GM18951 (cell line): Measurements from ENCODE around the gene YWHAQ.
"Not testable (repeated sequence)": the region's sequence is repeated elsewhere in the genome, so short reads cannot be mapped to it uniquely, and the experiment has no call there.

Source experiments
- POLR2A ChIP-seq: IDR thresholded peaks from 4 replicates; pipeline ENCODE4 v1.6.1; 2011; ENCODE audit warnings: mild to moderate bottlenecking; ENCODE audit not compliant: insufficient read length, insufficient read depth; ENCODE audit errors: extremely low read depth
- in situ Hi-C: fragments of 300-500 bp; cut with MboI; formaldehyde crosslinking; loops from one replicate; pipeline ENCODE4 v1.12.0; 2022; ENCODE audit warnings: low sequenced_read_pairs, mixed read lengths, inconsistent platforms; ENCODE audit not compliant: unreplicated experiment

Gene YWHAQ

GRCh38 chr2:9599430-9599829 is 31.4 kb downstream of the YWHAQ start:
- TF ChIP-seq POLR2A, result no peak
- in situ Hi-C loops, result no loop called here

- in situ Hi-C loops, result no loop called here
- no peak for TF ChIP-seq POLR2A
These were observed 34.0 kb downstream of the YWHAQ start for GRCh38 chr2:9596621-9597311.

- TF ChIP-seq POLR2A, result no peak
- in situ Hi-C loops, result no loop called here
These were observed 35.1 kb downstream of the YWHAQ start for GRCh38 chr2:9595746-9596145.

- in situ Hi-C loops, result not testable (repeated sequence)
These were observed 35.5 kb downstream of the YWHAQ start for GRCh38 chr2:9595256-9595655.

- TF ChIP-seq POLR2A, result no peak
- in situ Hi-C loops, result no loop called here
These were observed 36.3 kb downstream of the YWHAQ start for GRCh38 chr2:9594366-9595054.

GRCh38 chr2:9593925-9594324 is 36.9 kb downstream of the YWHAQ start:
- in situ Hi-C loops, result no loop called here
- TF ChIP-seq POLR2A, result no peak

GRCh38 chr2:9592699-9593098 is 38.1 kb downstream of the YWHAQ start:
- no peak for TF ChIP-seq POLR2A
- in situ Hi-C loops, result no loop called here

GRCh38 chr2:9590641-9591040 is 40.2 kb downstream of the YWHAQ start:
- in situ Hi-C loops, result no loop called here
- no peak for TF ChIP-seq POLR2A

- in situ Hi-C loops, result no loop called here
- TF ChIP-seq POLR2A, result no peak
These were observed 44.3 kb downstream of the YWHAQ start for GRCh38 chr2:9586465-9586864.

GRCh38 chr2:9585486-9585885 is 45.3 kb downstream of the YWHAQ start:
- in situ Hi-C loops, result no loop called here

GRCh38 chr2:9584902-9585301 is 45.9 kb downstream of the YWHAQ start:
- in situ Hi-C loops, result not testable (repeated sequence)

More at GRCh38 chr2:9585486-9585885, 45.3 kb downstream of the YWHAQ start:
- TF ChIP-seq POLR2A, result no peak

- in situ Hi-C loops, result no loop called here
- no peak for TF ChIP-seq POLR2A
These were observed 48.2 kb downstream of the YWHAQ start for GRCh38 chr2:9582624-9583023.

- TF ChIP-seq POLR2A, result no peak
- in situ Hi-C loops, result no loop called here
These were observed 52.1 kb downstream of the YWHAQ start for GRCh38 chr2:9578467-9579235.

- TF ChIP-seq POLR2A, result no peak
- in situ Hi-C loops, result no loop called here
These were observed 56.5 kb downstream of the YWHAQ start for GRCh38 chr2:9574331-9574730.
